ENCODE data around the gene CWC22.
A peak's percentile ranks its signal among the peaks of the same experiment; 100 is the strongest.

CWC22 gene

DNA sequence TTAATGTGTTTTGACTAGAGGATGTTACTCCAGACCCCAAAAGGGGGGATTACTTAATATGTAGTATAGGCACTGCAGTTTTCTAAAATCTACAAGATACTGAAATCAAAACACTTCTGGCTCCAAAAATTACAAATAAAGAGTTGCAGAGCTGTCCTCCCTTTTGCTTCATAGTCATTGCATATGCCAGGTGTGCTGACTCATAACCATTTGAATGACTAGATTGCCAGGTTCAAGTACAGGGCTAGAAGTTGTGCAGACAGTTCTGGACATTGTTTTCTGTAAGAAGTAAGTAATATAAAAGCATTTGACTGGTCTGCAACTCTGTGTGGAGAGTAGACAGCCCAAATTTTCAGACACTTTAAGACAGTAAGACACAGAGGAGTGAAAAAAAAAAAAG, 6.7 kb downstream of the CWC22 start:
- no peaks in the 10 kb centered on the region for H3K9me3 ChIP-seq (replicated peaks in 1 of 2; ENCODE audit: control insufficient read depth in 2 of 2, insufficient read depth in 1 of 2, low read depth in 1 of 2, low read length in 2 of 2)
- peaks cover 0 to 5% of the 10 kb centered on the region in 2 donors for H3K4me1 ChIP-seq (ENCODE audit: control insufficient read depth in 2 of 2, insufficient read depth in 1 of 2, low read depth in 1 of 2, low read length in 2 of 2)
- H3K23ac ChIP-seq (ENCODE audit: low read depth, low read length, poor library complexity), result no peak overlapping the region
- no peak overlapping the region for H2BK15ac ChIP-seq (ENCODE audit: low read length)
- no peak overlapping the region for H3K4me2 ChIP-seq (ENCODE audit: insufficient read depth, low read length, poor library complexity, severe bottlenecking)
- no peak overlapping the region for H3K18ac ChIP-seq (ENCODE audit: low read length)
- no peak overlapping the region for H2BK12ac ChIP-seq (ENCODE audit: low read length)
- H2AFZ ChIP-seq (ENCODE audit: low read length), result no peak overlapping the region
- no peak overlapping the region for H2AK5ac ChIP-seq (ENCODE audit: low read depth, low read length)
- no peak overlapping the region for H3K9ac ChIP-seq (ENCODE audit: low read depth, low read length, poor library complexity)
- H4K8ac ChIP-seq (ENCODE audit: low read depth, low read length), result no peak overlapping the region
- DNase-seq (ENCODE audit: low spot score), result no peak
- no peak overlapping the region for H2BK120ac ChIP-seq (ENCODE audit: low read depth, low read length)
- no peaks in the 10 kb centered on the region for H3K79me1 ChIP-seq (ENCODE audit: low read depth, low read length)
- no peaks in the 10 kb centered on the region for H3K27me3 ChIP-seq (ENCODE audit: control insufficient read depth in 3 of 3, insufficient read depth in 3 of 3, low read depth in 1 of 3, low read length in 3 of 3)
- no peak overlapping the region for H3K27ac ChIP-seq (replicated peaks; ENCODE audit: low read length)
- H3K4ac ChIP-seq (ENCODE audit: low read length), result no peak overlapping the region
- no peak overlapping the region for H3K14ac ChIP-seq (ENCODE audit: low read length)
- no peak overlapping the region for H3K4me3 ChIP-seq (ENCODE audit: low read length in 2 of 2)
- H2BK5ac ChIP-seq (ENCODE audit: low read length), result no peak overlapping the region
- peaks cover 3 to 23% of the 10 kb centered on the region in 2 donors for H3K36me3 ChIP-seq (replicated peaks in 1 of 2; ENCODE audit: control insufficient read depth in 2 of 2, insufficient read depth in 2 of 2, low read length in 2 of 2)
- H4K91ac ChIP-seq (ENCODE audit: low read depth, low read length, poor library complexity), result no peak overlapping the region

DNA sequence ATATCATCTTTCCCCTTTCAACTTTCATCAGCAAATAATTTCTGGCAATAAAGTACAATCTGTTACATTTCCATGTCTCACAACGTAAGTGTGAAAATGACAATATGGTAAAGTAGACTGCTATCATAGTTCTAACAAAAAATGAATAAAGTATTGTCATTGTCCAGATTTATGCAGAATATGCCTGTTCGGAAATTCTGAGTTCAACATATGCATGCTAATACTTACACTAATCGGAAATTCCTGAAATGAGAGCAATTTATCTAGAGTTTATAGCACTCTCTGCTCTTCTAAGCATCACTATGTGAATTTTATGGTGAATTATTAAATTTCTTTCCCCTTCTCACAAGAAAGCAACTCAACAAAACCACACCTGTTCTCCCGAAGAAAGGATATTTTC, 8.1 kb downstream of the CWC22 start:
- no peak overlapping the region for H3K18ac ChIP-seq (ENCODE audit: low read length)
- no peak overlapping the region for H4K8ac ChIP-seq (ENCODE audit: low read depth, low read length)
- H2BK5ac ChIP-seq (ENCODE audit: low read length), result no peak overlapping the region
- no peaks in the 10 kb centered on the region for H3K79me1 ChIP-seq (ENCODE audit: low read depth, low read length)
- H3K27me3 ChIP-seq (ENCODE audit: control insufficient read depth in 3 of 3, insufficient read depth in 3 of 3, low read depth in 1 of 3, low read length in 3 of 3), result no peaks in the 10 kb centered on the region
- no peak overlapping the region for H3K23ac ChIP-seq (ENCODE audit: low read depth, low read length, poor library complexity)
- no peak overlapping the region for H2BK12ac ChIP-seq (ENCODE audit: low read length)
- H2BK120ac ChIP-seq (ENCODE audit: low read depth, low read length), result no peak overlapping the region
- H3K4me1 ChIP-seq (ENCODE audit: control insufficient read depth in 2 of 2, insufficient read depth in 1 of 2, low read depth in 1 of 2, low read length in 2 of 2), result peaks cover 0 to 3% of the 10 kb centered on the region in 2 donors
- no peaks in the 10 kb centered on the region for H3K9me3 ChIP-seq (replicated peaks in 1 of 2; ENCODE audit: control insufficient read depth in 2 of 2, insufficient read depth in 1 of 2, low read depth in 1 of 2, low read length in 2 of 2)
- no peak overlapping the region for H2AFZ ChIP-seq (ENCODE audit: low read length)
- peaks cover 3 to 21% of the 10 kb centered on the region in 2 donors for H3K36me3 ChIP-seq (replicated peaks in 1 of 2; ENCODE audit: control insufficient read depth in 2 of 2, insufficient read depth in 2 of 2, low read length in 2 of 2)
- no peak overlapping the region for H3K14ac ChIP-seq (ENCODE audit: low read length)
- no peak overlapping the region for H3K27ac ChIP-seq (replicated peaks; ENCODE audit: low read length)
- H3K4me2 ChIP-seq (ENCODE audit: insufficient read depth, low read length, poor library complexity, severe bottlenecking), result no peak overlapping the region
- no peak overlapping the region for H3K4ac ChIP-seq (ENCODE audit: low read length)
- H2AK5ac ChIP-seq (ENCODE audit: low read depth, low read length), result no peak overlapping the region
- H2BK15ac ChIP-seq (ENCODE audit: low read length), result no peak overlapping the region
- no peak for DNase-seq (ENCODE audit: low spot score)
- H3K4me3 ChIP-seq (ENCODE audit: low read length in 2 of 2), result no peak overlapping the region
- no peak overlapping the region for H3K9ac ChIP-seq (ENCODE audit: low read depth, low read length, poor library complexity)
- H4K91ac ChIP-seq (ENCODE audit: low read depth, low read length, poor library complexity), result no peak overlapping the region
- WGBS, 2 donors (ENCODE audit: extremely low coverage in 2 of 2, insufficient read length in 2 of 2, insufficient replicate concordance in 1 of 2), result no CpG with 5 or more reads among the region's 4 CpGs

DNA sequence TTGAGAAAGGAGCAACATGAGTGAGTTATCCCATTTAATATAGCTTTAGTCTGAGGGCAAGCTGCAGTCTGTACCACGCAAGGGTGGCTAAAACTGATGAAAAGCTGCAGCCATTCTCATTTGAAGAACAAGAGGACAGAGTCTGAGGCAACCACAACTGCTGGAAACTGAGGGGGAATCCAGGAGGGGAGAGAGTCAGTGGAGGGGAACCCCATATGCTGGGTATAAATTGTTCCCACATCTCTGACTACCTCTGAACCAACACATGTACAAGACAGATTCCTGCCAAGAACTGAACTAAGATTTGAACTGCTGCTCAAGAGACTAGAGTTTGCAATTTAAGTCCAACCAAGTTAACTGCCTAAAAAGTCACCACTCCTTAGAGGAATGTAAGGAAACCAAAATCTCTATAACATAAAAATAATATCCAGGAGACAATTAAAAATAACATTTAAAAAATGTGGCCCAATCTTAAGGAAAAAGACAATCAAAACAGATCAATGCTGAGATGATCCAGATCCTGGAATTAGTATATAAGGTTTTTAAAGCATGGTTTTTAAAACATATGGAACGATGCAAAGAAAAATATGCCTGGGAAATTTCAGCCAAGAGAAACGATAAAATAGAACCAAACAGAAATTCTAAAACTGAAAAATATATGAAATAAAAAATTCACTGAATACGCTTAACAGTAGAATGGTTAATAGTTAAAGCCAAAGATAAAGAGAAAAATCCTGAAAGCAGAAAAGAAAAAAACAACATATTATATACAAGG, 11.2 kb downstream of the CWC22 start:
- Histone ChIP-seq H3K9ac (ENCODE audit: low read depth, low read length, poor library complexity) (no peak overlapping the region), H3K27me3 (ENCODE audit: control insufficient read depth in 3 of 3, insufficient read depth in 3 of 3, low read depth in 1 of 3, low read length in 3 of 3) (no peaks in the 10 kb centered on the region), H3K4me2 (ENCODE audit: insufficient read depth, low read length, poor library complexity, severe bottlenecking) (no peak overlapping the region), H2BK120ac (ENCODE audit: low read depth, low read length) (no peak overlapping the region), H2BK12ac (ENCODE audit: low read length) (no peak overlapping the region), H3K18ac (ENCODE audit: low read length) (peak overlapping the region; percentile 29), H3K4me1 (ENCODE audit: control insufficient read depth in 2 of 2, insufficient read depth in 1 of 2, low read depth in 1 of 2, low read length in 2 of 2) (peaks cover 0 to 3% of the 10 kb centered on the region in 2 donors), H3K14ac (ENCODE audit: low read length) (no peak overlapping the region), H2AFZ (ENCODE audit: low read length) (no peak overlapping the region), H3K4me3 (ENCODE audit: low read length in 2 of 2) (no peak overlapping the region), H4K8ac (ENCODE audit: low read depth, low read length) (no peak overlapping the region), H3K23ac (ENCODE audit: low read depth, low read length, poor library complexity) (no peak overlapping the region), H3K4ac (ENCODE audit: low read length) (no peak overlapping the region), H3K36me3 (replicated peaks in 1 of 2; ENCODE audit: control insufficient read depth in 2 of 2, insufficient read depth in 2 of 2, low read length in 2 of 2) (peaks cover 4 to 35% of the 10 kb centered on the region in 2 donors), H2BK5ac (ENCODE audit: low read length) (no peak overlapping the region), H2BK15ac (ENCODE audit: low read length) (no peak overlapping the region), H3K9me3 (replicated peaks in 1 of 2; ENCODE audit: control insufficient read depth in 2 of 2, insufficient read depth in 1 of 2, low read depth in 1 of 2, low read length in 2 of 2) (no peaks in the 10 kb centered on the region), H4K91ac (ENCODE audit: low read depth, low read length, poor library complexity) (no peak overlapping the region), H3K27ac (replicated peaks; ENCODE audit: low read length) (peak overlapping the region; percentile 42), H3K79me1 (ENCODE audit: low read depth, low read length) (no peaks in the 10 kb centered on the region), H2AK5ac (ENCODE audit: low read depth, low read length) (no peak overlapping the region)
- no CpG with 5 or more reads among the region's 4 CpGs for WGBS, 2 donors (ENCODE audit: extremely low coverage in 2 of 2, insufficient read length in 2 of 2, insufficient replicate concordance in 1 of 2)
- DNase-seq (ENCODE audit: low spot score), result no peak

GRCh38 chr2:179991344-179991743, 15.8 kb downstream of the CWC22 start:
- no peak overlapping the region for H3K27ac ChIP-seq (replicated peaks; ENCODE audit: low read length)
- H2AK5ac ChIP-seq (ENCODE audit: low read depth, low read length), result no peak overlapping the region
- no peak overlapping the region for H3K14ac ChIP-seq (ENCODE audit: low read length)
- no peak overlapping the region for H2BK12ac ChIP-seq (ENCODE audit: low read length)
- H3K23ac ChIP-seq (ENCODE audit: low read depth, low read length, poor library complexity), result no peak overlapping the region
- no peaks in the 10 kb centered on the region for H3K27me3 ChIP-seq (ENCODE audit: control insufficient read depth in 3 of 3, insufficient read depth in 3 of 3, low read depth in 1 of 3, low read length in 3 of 3)
- H2BK120ac ChIP-seq (ENCODE audit: low read depth, low read length), result no peak overlapping the region
- H3K4me1 ChIP-seq (ENCODE audit: control insufficient read depth in 2 of 2, insufficient read depth in 1 of 2, low read depth in 1 of 2, low read length in 2 of 2), result peaks cover 0 to 3% of the 10 kb centered on the region in 2 donors
- no peak overlapping the region for H2BK15ac ChIP-seq (ENCODE audit: low read length)
- H3K79me1 ChIP-seq (ENCODE audit: low read depth, low read length), result peaks cover 3% of the 10 kb centered on the region
- no peak overlapping the region for H3K9ac ChIP-seq (ENCODE audit: low read depth, low read length, poor library complexity)
- H3K36me3 ChIP-seq (replicated peaks in 1 of 2; ENCODE audit: control insufficient read depth in 2 of 2, insufficient read depth in 2 of 2, low read length in 2 of 2), result peaks cover 8 to 69% of the 10 kb centered on the region in 2 donors
- H3K9me3 ChIP-seq (replicated peaks in 1 of 2; ENCODE audit: control insufficient read depth in 2 of 2, insufficient read depth in 1 of 2, low read depth in 1 of 2, low read length in 2 of 2), result no peaks in the 10 kb centered on the region
- no peak overlapping the region for H3K4me3 ChIP-seq (ENCODE audit: low read length in 2 of 2)
- no peak overlapping the region for H3K4me2 ChIP-seq (ENCODE audit: insufficient read depth, low read length, poor library complexity, severe bottlenecking)
- no peak overlapping the region for H2AFZ ChIP-seq (ENCODE audit: low read length)
- DNase-seq (ENCODE audit: low spot score), result no peak
- no peak overlapping the region for H4K8ac ChIP-seq (ENCODE audit: low read depth, low read length)
- WGBS, 2 donors (ENCODE audit: extremely low coverage in 2 of 2, insufficient read length in 2 of 2, insufficient replicate concordance in 1 of 2), result no CpG with 5 or more reads among the region's 4 CpGs
- no peak overlapping the region for H3K4ac ChIP-seq (ENCODE audit: low read length)
- no peak overlapping the region for H2BK5ac ChIP-seq (ENCODE audit: low read length)
- H4K91ac ChIP-seq (ENCODE audit: low read depth, low read length, poor library complexity), result no peak overlapping the region
- H3K18ac ChIP-seq (ENCODE audit: low read length), result no peak overlapping the region

Data from neuronal stem cell (in vitro differentiated cells).